ENCODE measurements around the gene TIGD3.

TIGD3 gene

DNA sequence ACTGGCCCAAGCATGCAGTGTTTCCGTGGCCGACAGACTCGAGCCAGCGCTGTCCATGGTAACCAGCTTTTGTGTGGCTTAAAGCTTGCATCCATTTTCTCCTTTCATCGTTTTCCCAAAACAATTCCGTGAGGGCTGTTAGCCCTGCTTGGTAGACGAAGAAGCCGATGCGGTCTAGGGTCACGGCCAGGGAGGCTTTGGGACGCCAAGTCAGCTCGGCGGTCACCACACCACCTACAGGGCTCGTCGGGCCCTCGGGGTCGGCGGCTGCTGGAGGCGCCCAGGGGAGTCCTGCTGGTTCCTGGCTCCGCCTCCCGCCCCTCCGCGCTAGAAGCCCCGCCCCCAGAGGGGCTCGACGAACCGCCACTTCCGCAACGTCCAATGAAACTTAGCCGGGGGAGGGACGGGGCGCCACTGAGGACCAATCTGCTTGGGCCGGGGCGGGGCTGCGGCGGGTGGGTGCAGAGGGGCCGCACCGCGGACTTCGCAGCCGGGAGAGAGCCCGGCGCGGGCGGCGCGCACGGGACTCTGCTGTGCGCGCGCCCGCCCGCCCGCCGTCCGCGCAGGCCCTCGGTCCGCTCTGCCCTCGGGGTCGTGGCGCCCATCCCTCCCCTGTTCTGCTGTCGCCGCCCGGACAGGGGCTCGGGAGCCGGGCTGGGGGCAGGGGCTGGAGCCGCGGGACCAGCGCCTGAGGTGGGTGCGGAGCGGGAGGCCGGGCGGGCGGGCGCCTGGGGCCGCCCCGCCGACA lies at the start of gene TIGD3:
TIGD3 (plus strand) TSS at position 487 of the 748 bp plus-strand sequence. CDS start 1,058 bp downstream, outside the sequence.
- peak; percentile 95 to 97 for DNase-seq

DNA sequence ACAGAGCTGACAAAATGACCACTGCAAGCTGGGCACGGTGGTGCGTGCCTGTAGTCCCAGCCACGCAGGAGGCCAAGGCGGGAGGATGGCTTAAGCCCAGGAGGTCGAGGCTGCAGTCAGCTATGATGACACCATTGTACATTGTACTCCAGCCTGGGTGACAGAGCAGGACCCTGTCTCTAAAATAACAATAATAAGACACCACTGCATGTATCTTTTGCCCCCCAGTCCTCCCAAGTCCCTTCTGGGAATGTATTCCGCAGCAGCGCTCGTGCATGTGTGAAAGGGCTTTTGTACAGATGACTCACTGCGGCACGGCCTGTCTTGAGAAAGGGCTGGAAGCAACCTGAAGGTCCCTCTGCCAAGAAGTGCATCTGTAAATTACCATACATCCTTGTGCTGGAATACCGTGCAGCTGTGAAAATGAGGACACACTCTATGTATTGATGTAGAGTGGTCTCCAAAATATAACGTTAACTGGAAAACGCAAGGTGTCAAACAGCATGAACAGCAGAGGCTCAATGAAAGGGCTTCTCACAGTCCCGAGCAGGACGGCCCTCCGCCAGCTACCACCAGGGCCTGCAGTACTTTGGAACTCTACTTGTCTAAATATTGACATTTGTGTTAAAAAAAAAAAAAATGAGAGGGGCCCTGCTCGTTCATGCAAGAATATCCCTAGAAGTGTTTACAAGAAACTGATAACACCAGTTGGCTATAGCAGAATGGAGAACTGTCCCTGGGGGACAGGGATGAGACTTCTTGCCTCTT lies 48.9 kb upstream of the TIGD3 start:
- DNase-seq: no peak

DNA sequence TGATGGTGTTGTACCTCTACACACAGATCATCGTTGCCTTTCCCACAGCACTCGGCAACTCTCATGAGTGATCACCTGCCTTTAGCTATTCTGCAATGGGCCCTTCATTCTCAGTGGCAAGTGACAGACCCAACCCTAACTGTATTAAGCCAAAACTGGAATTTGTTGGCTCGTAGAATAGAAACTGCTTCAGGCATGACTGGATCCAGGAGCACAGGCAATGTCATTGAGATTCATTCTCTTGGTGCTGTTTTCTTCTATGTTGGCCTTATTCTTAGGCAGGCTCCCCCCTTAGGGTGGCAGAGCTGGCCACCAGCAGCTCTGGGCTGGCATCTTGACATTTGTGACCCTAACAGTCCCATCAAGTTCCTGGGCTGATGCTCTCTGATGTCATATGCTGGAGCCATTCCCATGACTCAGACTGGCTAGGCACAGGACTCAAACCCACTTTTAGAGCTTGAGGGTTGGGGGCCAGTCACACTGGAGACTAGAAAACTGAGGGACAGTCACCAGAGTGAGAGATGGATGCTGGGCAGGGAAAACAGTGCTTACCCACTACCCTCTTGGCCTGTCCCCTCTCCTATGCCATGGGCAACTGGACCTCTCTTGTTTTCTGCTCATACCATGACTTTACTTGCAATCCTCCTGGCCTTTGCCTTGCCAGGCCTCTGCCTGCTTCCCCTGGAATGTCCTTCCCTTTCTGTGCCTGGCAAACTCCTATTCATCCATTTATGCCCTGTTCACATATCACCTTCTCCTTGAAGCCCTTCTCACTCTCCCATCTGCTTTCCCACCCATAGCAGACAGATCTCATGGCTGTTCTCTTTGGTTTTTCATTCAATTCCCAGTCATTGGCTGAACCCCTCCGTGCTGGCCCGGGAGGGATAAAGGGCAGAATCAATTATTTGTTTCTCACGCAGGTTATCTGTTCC lies 47.0 kb upstream of the TIGD3 start:
- DNase-seq: no peak

DNA sequence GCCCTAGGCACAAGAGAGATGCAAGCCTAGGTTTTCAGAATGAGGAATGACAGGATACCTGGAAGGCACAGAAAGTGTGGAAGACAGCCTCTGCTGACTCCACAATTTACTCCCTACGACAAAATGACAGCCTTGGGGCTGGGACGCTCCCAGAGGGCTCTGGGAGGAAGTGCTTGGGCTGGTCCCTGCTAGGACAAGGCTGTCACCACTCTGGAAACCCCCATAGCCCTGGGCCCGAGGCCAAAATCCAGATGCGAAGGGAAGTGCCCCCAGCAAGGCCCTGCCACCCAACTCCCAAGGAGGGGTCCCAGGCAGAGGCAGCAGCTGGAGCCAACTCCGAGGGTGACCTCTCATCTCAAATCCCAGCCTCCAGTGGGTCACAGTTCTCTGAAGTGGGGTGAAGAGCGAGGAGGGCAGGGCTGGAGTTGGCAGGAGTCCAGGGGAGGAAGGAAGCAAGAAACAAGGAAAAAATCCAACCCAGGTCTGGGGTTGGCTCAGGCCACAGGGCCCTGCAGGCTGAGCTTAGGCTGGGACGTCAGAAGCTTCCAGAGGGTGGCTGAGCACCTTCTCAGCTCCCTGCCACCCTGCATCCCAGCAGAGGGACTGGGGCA lies 46.2 kb upstream of the TIGD3 start:
- no peak for DNase-seq

- DNase-seq: no peak
Measured at GRCh38 chr11:65309006-65309405, 45.5 kb upstream of the TIGD3 start.

DNA sequence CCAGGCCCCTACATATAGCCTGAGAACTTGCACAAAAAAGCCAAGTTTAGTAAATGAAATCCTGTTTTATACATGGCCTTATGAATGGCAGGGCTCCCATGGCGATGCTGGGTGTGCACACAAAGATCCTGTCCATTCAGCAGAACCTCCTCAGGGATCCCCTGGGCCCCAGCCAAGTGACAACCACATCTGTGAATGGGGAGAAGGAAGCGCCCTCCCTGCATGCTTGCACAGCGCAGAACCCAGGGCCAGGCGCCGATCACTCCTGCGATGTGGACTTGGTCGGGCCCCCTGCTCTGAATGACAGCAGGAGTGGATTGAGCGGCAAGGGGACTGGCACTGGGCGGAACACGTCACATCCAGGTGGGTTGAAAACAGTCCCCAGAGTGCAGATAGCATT lies 44.3 kb upstream of the TIGD3 start:
- no peak for DNase-seq

DNA sequence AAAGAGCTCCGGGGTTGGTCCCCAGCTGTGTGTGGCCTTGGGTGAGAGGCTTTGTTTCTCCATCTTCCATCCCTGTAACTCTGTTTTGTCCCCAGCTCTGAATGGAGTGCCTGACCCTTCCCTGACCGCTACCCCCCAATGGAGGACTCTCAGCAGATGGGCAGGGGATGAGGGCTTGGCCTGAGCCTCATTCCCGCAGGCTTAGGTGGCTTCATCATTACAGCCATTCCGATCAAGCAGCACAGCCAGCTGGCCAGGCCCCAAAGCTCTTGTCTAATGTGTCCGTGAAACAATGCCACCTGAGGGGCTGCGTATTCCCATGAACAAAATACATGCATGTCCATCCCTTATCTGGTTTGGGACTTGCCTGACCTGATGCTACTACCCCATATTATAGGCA lies 43.8 kb upstream of the TIGD3 start:
- no peak for DNase-seq

DNA sequence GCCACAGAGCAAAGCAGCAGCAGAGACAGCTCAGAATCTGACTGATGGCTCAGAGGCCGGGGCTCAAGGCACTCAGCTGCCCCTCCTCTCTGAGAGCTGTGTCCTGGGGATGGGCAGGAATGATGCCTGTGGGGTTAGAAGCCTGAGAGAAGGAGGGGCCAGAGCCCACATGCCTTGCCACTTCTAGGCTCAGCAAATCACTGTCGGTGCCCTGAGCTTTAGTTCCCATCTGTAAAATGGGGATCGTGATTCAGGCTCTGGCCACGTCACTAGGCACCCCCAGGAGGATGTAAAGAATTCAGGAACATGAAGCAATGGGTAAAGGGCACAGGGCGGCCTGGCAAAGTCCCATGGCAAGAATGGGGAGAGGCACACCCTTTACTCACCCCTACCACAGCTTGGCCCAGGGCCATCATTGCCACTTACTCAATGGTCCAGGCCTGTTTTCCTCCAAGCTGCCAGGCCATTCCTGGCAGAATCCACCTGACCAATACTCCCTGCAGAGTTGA lies 43.3 kb upstream of the TIGD3 start:
- DNase-seq: no peak

DNA sequence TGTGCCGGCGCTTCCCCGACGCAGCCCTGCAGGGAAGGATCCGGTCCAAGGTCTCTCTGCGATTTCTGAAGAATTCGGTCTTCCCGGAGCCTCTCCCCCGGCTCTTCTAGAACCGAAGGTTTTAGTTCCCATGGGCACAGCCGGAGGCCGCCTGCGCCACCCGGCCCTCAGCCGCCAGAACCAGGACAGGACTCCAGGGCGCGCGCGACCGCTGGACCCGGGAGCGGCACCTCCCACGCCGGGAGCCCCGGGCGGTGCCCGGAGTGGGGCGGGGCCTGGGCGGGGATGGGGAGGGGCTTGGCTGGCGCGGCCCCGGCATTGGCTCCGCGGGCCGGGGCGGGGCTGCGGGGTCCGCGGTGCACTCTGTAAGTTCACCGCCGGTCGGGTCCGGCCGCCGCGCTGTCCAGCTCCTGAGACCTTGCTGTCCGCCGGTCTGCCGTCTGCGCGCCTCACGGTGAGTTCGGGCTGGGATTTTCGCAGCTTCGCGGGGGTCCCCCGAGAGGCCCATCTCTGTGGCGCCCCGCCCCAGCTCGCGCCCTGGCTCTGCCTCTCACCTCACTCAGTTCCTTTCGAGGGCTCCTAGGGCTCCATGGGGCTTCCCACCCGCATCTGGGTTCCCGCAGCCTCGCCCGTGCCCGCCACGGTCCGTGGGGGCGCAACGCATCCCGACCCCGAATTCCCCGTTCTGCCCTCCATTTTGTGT lies 39.9 kb upstream of the TIGD3 start, which contains the start of gene CDC42EP2:
CDC42EP2 (plus strand) TSS at position 366 of the 703 bp plus-strand sequence. CDS start 6,033 bp downstream, outside the sequence.
- peak; percentile 67 to 80 for DNase-seq

DNA sequence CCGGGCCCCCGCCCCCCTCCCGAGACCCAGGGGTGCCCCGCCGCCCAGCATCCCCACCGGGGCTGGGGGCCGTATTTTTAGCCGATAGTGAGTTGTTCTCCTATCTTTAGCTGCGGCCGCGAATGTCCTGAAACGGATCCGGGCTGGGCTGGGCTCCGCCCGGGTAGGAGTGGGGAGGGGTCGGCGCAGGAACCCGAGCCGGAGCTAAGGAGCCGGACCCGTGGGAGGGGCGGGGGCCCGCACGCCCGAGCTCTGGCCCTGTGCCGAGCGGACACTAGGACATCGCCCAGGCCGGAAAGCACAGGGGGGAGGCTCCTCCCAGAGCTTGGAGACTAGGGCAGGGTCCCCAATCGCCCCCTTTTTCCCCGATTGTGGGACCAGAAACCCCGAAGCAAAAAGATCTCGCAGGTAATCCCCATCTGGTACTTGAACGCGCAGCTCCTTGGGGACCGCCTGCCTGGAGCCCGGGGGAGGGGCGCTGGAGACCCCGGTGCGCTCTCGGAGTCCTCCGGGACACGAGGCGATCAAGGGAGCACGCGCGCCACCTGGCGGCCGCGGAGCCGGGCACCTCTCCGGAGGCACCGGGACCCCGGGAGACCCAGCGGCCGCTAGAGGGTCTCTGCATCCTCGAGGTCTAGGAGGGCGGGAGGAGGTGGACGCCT lies 39.2 kb upstream of the TIGD3 start:
- peak; percentile 73 to 86 for DNase-seq

GRCh38 chr11:65315866-65316226 lies 38.7 kb upstream of the TIGD3 start:
- no peak for DNase-seq

- no peak for DNase-seq
Measured at GRCh38 chr11:65316227-65317024, 38.1 kb upstream of the TIGD3 start.

GRCh38 chr11:65317025-65317786 lies 37.3 kb upstream of the TIGD3 start:
- no peak for DNase-seq

DNA sequence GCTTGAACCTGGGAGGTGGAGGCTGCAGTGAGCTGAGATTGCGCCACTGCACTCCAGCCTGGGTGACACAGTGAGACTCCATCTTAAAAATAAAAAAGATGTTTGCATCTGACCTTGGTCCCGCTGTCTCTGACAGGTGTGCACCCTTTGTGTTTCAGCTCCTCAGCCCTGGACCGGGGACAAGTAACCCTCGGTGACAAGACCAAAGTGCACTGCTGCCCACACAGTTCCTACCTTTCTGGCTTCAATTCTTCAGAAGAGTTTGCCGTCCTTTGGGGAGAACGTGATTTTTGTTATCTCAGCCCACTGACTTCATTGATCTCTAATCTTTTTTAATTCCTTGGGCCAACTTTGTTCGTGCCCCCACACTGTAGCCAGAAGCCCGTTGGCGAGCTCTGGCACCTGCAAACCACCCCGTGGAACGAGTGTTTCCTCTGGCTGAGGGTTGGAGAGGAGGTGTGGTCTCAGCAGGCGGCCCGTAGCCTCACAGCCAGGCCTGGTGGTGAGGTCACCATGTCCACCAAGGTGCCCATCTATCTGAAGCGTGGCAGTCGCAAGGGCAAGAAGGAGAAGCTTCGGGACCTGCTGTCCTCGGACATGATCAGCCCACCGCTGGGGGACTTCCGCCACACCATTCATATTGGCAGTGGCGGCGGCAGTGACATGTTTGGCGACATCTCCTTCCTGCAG lies 34.0 kb upstream of the TIGD3 start:
- DNase-seq: no peak

DNA sequence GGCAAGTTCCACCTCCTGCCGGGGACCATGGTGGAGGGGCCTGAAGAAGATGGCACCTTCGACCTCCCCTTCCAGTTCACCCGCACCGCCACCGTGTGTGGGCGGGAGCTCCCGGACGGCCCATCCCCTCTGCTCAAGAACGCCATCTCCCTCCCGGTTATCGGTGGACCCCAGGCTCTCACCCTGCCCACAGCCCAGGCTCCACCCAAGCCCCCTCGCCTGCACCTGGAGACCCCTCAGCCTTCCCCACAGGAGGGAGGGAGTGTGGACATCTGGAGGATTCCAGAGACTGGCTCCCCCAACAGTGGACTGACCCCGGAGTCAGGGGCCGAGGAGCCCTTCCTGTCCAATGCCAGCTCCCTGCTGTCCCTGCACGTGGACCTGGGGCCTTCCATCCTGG lies 33.5 kb upstream of the TIGD3 start:
- DNase-seq: no peak

DNA sequence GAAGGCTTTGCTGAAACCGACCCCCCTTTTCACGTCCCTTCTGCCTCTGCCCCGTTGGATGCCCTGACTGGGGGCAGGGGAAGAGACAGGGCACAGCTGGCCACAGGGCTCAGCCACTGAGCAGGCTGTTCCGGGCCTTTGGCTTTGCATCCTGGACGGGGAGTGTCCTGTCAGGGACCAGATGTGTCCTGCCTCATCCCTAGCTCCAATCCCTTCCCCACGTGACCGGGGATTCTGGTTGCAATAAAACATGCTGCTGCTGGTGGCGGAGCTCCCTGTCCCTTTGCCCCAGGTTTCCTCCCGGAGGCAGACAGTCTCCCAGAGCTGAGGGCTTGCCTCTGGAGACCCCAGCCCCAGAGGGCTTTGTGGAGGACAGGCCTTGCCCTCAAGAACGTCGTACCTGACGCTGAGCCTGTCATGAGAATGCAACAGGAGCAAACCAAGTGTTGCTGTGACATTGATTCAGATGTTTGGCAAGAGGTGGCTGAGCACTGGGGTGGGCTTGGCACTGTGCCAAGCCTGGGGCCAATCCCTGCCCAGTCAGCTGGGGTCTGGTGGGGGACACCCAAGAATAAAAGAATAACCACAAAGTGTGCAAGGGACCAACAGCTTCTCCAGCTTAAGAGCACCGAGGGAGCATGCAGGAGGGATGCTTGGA lies 32.6 kb upstream of the TIGD3 start:
- no peak for DNase-seq

DNA sequence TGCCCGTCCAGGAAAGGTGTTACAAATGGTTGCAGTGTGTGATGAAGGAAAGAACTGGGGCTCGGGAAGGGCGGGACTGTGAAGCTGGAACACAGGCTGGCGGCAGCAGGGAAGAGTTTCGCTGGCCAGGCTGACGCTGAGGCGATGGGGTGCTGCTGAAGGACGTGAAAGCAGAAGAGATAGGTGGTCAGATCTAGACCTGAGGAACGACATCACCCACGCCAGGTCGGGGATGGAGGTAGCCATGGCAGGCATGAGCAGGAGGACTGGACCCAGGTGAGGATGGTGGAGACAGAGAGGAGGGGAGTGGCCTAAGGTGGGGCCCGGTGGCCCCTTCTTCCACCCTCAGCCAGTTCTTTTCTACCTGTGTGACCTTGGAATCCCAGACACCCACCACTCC lies 30.7 kb upstream of the TIGD3 start:
- no peak for DNase-seq

- DNase-seq: no peak
Measured at GRCh38 chr11:65325435-65325834, 29.1 kb upstream of the TIGD3 start.
